ENCODE results near the gene APBB2. TPM values are rescaled to one million over a fixed set of nuclear protein-coding genes. Genes with fewer than 3 reads are reported as not detected.
"Not testable (repeated sequence)": the region's sequence is repeated elsewhere in the genome, so short reads cannot be mapped to it uniquely, and the experiment has no call there.

APBB2 gene
- total RNA-seq, 2 donors from 2014 or later, result 55.2 to 70.1 TPM

DNA sequence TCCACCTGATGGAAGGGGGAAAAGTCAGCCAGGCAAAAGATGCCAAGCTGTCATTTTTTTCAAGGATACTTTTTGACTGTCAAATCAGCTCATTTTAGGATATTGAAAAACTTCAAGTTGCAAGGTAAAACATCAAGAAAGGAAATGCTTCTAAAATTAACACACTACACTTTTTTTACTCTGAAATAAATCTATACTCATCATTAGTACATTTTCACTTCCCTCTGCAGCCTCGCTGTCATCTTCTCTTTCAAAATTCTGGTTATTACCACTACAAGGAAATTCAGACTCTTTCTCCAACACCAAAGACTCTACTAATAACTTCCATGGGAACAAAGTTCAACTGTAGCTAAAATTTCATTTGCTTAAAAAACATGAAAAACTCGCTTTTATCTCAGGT is 41.6 kb downstream of the APBB2 start:
- DNase-seq (ENCODE audit: low spot score), result no peak
- intact Hi-C loops (cut with DNase I), result no loop called here

DNA sequence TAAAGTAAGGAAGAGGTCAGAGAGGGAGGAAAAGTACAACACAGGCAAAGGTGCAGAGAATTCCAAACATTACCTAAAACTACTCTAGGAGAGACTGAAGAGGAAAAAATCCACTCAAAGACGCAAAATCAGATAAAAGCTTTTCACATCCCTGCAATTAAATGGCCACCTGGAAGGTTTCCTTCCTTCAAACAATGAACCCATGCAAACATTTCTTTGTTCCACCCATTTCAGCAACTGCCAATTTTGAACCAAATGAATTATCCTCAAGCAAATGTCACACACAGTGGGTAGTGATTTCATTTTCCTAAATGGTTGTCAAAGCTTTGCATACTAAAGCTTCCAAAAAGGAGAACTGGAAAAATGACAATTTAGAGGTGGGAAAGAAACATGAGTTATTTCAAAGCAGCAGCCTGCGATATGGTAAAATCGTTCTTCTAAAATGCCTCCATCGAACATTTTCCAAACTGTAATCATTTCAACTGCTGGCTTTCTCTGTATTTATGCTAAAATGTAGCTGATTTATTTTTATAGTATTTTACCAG is 45.0 kb downstream of the APBB2 start:
- DNase-seq (ENCODE audit: low spot score), result no peak
- intact Hi-C loops (cut with DNase I), result no loop called here

DNA sequence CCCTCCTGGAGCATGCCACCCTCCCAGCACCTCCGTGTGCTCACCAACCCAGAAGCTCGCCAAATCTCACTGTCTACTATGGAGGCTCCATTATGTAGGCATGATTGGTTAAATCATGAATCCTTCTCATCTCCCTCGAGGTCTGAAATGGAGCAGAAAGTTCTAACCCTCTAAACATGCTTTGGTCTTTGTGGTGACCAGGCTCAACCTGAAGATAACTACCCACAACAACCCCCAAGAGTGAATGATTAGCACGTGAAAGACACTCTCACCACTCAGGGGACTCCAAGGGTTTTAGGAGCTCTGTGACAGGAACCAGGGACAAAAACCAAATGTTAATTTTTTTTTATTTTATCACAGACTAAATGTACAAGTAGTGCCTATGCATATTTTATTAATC is 47.2 kb downstream of the APBB2 start:
- no peak for DNase-seq (ENCODE audit: low spot score)
- intact Hi-C loops (cut with DNase I), result no loop called here

DNA sequence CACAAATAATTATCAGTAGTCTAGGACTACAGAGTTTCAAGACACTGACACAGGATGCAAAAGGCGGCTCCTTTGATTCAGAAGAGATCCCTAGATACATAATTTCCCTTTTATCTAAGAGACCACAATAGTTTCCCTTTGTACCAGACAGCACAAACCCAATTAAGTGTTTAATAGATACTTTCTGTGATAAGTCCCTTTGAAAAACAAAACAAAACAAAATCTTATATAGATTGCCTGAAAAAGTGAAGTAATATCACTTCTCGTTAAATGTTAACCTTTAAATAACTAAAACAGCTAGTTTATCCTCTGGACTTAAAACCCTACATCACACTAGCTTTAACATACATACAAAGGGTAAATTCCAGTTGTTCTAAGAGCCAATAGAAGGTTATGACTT is 49.9 kb downstream of the APBB2 start:
- no peak for DNase-seq (ENCODE audit: low spot score)
- intact Hi-C loops (cut with DNase I), result no loop called here

DNA sequence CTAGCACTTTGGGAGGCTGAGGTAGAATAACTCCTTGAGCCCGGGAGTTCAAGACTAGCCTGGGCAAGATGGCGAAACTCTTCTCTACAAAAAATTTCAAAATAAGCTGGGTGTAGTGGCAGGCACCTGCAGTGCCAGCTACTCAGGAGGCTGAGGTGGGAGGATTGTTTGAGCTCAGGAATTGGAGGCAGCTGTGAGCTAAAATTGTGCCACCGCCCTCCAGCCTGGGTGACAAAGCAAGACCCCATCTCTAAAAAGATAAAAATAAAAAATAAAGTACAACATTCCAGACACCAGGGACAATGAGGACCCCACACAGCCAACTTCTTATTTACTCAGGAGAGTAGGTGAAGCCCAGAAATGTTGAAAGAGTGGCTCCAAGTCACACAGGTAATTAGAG is 53.0 kb downstream of the APBB2 start:
- DNase-seq (ENCODE audit: low spot score), result no peak
- intact Hi-C loops (cut with DNase I), result no loop called here

DNA sequence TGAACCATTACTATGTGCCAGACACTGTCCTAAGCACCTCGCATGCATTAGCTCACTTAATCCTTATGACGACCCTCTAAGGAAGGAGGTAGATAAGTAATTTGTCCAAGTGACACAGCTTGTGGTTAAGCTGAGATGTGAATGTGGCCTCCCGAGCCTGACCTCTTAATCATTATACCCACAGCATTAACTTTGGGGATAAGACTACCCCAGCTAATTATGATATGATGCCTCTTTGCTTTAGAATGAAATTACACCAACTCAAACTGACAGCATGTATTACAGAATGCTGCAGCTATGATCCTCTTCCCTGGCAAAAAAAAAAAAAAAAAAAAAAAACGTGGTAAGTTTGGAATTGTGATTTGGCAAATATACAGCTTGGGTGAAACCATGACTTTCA is 53.5 kb downstream of the APBB2 start:
- intact Hi-C loops (cut with DNase I), result no loop called here
- DNase-seq (ENCODE audit: low spot score), result no peak

DNA sequence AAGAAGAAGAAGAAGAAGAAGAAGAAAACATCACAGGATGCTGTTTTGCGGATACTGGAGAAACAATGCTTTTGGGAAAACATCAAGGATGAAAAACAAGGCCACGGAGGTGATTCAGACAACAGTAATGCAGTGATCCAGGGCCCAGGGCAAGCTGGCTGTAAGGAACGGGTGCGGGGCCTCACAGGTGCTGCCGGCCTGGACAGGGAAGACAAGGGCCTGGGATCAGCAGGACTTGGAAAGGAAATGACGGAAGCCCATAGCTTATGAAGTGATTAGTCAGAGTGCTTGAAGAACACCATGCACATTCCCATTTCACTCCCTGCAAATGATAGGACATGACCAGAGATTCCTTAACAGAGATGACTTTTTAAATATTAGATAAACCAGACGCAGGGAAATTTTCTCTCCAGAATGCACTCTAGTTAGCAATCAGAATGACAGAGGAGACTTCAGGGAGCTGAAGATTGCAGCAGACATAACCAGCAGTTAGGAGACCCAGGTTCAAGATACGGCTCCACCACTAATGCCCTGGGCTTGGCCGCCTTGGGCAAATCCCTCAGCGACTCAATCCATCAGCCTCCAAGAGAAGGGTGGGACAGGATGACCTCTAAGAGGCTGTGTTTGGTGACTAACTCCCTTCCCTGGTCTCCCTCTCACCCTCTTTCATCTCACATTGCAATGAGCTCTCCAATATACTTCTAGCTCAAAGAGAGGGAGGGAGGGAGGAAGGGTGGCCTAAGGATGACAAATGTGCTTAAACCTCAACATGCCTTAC is 54.1 kb downstream of the APBB2 start:
- intact Hi-C loops (cut with DNase I), result no loop called here
- no peak for DNase-seq (ENCODE audit: low spot score)

DNA sequence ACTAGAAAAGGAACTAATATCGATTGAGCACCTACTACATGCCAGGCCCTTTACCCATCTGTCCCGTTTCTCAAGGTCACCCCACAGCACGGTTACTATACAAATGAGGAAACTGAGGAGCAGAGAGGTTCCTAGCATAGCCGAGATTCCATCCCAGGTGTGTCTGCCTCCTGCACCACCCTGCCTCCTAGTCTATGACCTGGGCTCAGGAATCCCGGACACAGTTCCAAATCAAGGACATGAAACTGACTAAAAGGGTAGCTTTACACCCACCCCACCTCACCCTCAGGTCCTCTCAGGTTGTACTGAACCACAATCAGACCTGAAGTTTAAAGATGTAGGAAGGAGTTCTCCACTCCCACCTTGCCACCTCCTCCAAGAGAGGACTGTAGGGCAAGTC is 55.6 kb downstream of the APBB2 start:
- intact Hi-C loops (cut with DNase I), result no loop called here
- DNase-seq (ENCODE audit: low spot score), result no peak

DNA sequence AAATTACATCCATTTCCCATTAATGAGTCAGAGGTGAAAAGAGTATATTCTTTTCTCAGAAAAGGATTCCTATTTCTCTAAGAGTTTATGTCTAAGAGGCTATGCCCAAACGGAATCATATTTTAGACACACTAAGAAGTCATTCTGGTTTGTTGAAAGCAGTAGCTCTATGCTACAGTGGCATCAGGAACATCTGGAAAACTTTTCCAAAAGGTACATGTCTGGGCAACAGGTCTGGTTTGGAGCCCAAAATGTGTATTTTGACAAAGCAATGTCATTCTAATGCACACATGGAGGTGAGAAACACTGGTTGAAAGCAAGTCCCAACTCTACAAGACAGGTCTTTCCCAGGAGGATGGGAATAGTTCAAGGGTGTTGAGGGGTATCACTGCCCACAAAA is 56.1 kb downstream of the APBB2 start:
- intact Hi-C loops (cut with DNase I), result no loop called here
- no peak for DNase-seq (ENCODE audit: low spot score)

DNA sequence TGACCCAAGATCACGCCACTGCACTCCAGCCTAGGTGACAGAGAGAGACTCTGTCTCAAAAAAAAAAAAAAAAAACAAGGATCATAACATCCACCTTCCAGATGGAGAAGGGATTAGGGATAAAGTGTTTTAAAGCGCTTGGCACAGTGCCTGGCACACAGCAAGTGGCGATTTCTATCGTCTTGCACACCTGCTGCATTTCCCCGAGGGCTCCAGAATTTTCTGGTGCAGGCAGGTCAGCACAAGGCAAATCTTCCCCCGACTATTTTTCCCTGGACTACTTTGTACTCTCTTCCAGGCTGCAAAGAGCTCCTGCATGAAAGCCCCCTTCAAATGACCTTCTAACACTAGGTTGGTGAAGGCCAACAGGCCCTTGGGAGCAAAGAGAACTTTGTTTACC is 57.3 kb downstream of the APBB2 start:
- DNase-seq (ENCODE audit: low spot score), result no peak
- intact Hi-C loops (cut with DNase I), result no loop called here

DNA sequence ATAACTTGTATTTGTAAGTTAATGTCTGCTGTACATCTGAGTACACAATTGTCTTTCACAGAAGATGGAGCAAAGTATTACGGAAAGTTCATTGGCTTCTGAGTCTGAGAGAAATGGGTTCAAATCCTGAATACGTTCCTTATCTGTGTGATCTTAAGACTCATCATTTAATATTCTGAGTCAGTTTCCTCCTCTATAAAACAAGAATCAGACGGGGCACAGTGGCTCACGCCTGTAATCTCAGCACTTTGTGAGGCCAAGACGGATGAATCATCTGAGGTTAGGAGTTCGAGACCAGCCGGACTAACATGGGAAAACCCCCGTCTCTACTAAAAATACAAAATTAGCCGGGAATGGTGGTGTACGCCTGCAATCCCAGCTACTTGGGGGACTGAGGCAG is 57.8 kb downstream of the APBB2 start:
- no peak for DNase-seq (ENCODE audit: low spot score)
- intact Hi-C loops (cut with DNase I), result no loop called here

DNA sequence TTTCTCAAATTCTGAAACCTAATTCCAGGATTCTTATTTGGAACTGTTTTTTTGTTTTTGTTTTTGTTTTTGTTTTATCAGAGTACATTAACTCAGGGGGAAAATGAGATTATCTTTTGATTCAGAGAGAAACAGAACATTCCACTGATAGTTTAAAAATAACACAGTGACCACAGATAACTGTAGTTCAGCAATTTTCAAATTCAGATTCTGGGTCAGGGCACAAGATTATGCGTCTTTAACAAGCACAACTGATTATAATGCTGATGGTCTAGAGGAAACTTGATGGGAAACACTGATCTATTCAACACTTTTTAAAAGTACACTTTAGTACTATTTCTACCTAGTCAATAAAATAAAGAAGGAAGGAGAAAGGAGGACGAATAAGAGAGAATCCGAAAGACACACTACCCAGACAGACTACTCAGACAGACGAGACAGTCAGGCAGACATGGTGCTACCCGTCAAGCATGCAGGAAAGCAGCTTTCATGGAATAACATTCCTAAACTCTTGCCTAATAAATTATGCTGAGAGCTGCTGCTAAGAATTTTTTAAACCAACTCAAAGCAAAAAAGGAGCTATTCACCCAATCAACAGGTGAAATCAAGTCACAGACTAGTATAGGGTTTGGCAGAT is 59.0 kb downstream of the APBB2 start:
- DNase-seq (ENCODE audit: low spot score), result no peak
- intact Hi-C loops (cut with DNase I), result no loop called here

DNA sequence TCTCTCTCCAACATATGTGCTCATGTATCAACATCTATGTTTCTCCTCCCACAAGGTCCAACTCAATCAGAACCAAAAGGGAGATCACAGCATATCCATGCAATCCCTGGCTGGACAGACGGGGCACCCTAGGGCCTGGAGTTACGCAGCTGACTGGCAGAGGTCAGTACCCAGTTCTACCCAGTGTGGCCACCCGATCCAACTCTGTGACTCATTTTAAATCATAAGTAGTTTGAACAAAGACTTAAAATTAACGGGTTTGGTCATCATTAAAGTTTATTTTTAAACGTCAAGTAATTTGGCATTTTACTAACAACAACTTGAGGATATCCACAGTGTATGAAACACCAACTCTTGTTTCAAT is 59.5 kb downstream of the APBB2 start:
- DNase-seq (ENCODE audit: low spot score), result no peak
- intact Hi-C loops (cut with DNase I), result no loop called here

DNA sequence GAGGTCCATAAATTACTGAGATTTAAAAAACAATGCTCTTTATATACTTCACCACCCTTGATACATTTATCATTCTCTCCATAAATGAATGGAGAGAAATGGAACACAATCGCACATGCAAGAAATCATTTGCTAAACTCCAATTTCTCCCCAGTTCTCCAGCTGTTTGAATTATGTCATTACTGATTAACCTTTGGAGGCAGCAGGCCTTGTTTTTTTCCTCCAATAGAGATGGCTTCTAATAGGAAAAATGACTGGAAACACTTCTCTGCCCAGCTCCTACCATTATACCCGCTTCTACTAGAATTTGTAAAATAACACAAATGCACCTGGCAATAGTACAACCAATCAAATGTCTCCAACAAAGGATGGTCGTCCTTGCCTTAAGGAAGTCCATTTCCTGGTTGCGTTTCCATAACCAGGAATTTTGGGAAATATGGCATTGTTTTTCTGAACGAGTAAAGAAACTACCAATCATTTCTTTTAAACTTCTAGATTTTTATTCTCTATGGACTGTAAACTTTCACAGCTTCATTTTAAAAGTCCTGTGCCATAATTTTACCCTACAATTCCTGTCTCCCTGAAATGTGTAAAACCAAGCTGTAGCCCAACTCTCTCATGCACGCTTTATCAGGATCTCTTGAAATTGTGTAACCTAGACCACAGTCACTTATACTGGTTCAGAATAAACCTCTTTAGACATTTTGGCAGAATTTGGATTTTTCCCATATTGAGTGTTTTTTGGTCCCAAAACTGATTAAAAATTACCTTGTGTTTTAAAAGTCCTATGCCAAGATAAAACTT is 60.1 kb downstream of the APBB2 start:
- DNase-seq (ENCODE audit: low spot score), result no peak
- intact Hi-C loops (cut with DNase I), result no loop called here

DNA sequence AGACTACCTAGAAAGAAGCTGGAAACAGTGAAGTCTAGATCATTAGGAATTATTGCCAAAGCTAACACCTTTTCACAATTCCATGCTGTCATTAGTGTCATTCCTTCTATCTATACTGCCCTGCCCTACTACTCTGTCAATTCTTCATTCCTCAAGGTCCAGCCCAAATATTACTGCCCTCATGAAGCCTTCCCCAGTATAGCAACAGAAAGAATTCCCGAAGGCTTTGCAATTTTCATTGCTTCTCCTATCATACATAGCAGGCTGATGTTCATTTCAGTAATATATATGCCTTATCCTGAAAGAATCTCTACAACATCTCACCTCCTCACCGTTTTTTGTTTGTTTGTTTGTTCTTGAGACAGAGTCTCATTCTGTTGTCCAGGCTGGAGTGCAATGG is 63.9 kb downstream of the APBB2 start:
- intact Hi-C loops (cut with DNase I), result no loop called here
- no peak for DNase-seq (ENCODE audit: low spot score)

DNA sequence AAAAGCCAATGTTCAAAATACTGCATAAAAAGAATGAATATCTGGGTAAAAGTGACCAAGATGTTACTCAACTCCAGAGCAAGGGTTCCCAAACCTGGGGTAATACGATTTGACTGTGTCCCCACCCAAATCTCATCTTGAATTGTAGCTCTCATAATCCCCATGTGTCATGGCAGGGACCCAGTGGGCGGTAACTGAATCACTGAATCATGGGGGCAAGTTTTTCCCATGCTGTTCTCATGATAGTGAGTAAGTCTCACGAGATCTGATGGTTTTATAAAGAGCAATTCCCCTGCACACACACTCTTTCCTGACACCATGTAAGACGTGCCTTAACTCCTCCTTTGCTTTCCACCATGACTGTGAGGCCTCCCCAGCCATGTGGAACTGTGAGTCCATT is 64.8 kb downstream of the APBB2 start:
- DNase-seq (ENCODE audit: low spot score), result not testable (repeated sequence)
- intact Hi-C loops (cut with DNase I), result loop anchor here (5.0 to 10.0 kb wide), 2 partner anchors 63 to 65 kb away; partner anchors contain the start of gene APBB2 (in 2 of the 2)

DNA sequence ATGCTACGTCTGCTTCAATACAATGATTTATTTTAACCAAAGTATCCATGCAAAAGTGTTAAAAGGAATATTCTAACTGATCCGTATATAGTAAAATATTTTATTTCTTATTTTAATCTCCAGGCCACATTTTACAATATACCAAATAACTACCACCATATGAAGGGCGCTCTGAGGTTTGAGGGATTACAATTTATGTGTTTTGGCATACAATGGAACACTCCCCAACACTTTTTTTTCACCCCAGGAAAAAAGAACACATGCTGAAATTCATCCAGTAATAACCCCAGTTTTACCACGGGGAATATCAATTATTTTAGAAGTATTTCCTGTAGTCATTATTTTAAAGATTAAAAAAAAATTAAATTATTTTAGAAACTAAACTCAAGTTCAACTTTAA is 65.4 kb downstream of the APBB2 start:
- intact Hi-C loops (cut with DNase I), result loop anchor here (5.0 to 10.0 kb wide), 2 partner anchors 63 to 66 kb away; partner anchors contain the start of gene APBB2 (in 2 of the 2)
- DNase-seq (ENCODE audit: low spot score), result no peak

DNA sequence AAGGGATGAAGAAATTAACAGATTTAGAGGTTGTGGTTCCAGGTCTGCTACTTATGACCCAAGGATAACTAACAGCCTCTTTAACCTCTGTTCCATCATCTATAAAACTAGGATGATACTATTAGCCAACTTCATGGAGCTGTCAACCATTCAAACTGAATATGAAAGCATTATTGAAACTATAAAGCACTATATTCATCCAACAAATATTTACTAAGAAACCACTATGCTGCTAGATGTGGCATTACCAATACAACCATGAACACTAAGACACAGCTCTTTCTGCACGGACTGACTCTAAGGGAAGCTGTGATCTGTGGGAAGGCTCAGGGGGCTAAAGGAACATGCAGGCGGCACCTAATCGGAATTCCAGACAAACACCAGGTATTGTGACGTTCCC is 66.0 kb downstream of the APBB2 start:
- intact Hi-C loops (cut with DNase I), result loop anchor here (5.0 to 10.0 kb wide), 2 partner anchors 64 to 67 kb away; partner anchors contain the start of gene APBB2 (in 2 of the 2)
- no peak for DNase-seq (ENCODE audit: low spot score)

DNA sequence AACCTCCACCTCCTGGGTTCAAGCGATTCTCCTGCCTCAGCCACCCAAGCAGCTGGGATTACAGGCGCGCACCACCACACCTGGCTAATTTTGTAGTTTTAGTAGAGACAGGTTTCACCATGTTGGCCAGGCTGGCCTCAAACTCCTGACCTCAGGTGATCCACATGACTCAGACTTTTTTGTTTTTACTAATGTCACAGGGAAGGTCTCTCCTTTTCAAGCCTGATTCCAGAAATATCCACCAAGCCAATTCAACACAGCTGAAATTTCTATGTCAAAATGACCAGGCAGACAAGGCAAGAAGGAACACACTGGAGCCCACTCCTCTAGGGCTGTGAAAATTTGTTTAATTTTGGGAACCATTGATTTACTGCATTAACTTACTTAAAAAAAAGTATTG is 66.8 kb downstream of the APBB2 start:
- not testable (repeated sequence) for DNase-seq (ENCODE audit: low spot score)
- intact Hi-C loops (cut with DNase I), result loop anchor here (5.0 to 10.0 kb wide), 2 partner anchors 65 to 67 kb away; partner anchors contain the start of gene APBB2 (in 2 of the 2)

All from posterior vena cava (tissue), 2 donors.